Measurements from ENCODE around the gene CCND1. TPM values are rescaled to one million over a fixed set of nuclear protein-coding genes. Genes with fewer than 3 reads are reported as not detected.

Gene CCND1
- total and polyA plus RNA-seq, 10 of the 15 experiments (the other 5 are each of a cell fraction or from before 2014, with no cell fraction given), result 0.09 to 6.6 (median 0.59) TPM; not detected in 2

DNA sequence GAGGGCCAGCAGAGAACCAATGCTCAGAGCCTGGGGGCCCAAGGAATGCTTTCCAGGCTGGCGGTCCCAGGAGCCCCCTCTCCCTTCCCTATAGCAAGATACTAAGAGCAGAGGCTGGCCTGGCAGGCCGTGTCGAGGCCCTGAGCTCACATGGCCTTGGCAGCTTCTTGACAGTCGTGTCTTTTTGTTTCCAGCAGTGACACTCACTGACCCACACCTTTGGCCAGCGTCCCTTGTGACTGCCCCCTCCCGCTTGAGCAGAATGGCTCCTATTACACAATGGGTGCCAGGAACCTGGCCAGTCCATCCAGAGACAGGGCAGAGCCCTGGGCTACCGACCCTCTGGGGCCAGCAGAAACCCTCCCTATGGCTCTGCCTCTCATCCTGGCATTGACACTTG is 6.4 kb upstream of the CCND1 start:
- intact Hi-C loops (cut with micrococcal nuclease; ENCODE audit: unreplicated experiment), result no loop called here
- Histone ChIP-seq H3K9ac (ENCODE audit: control insufficient read depth, insufficient read depth, low read length) (no peak overlapping the region), H2AFZ (ENCODE audit: control insufficient read depth, low read depth, low read length) (no peak overlapping the region), H4K20me1 (ENCODE audit: control insufficient read depth, insufficient read depth) (no peaks in the 10 kb centered on the region), H3K79me2 (ENCODE audit: control insufficient read depth, insufficient read depth, low read length) (no peaks in the 10 kb centered on the region), H3K9me3 (replicated peaks; ENCODE audit: control insufficient read depth, insufficient read depth, low read length) (no peaks in the 10 kb centered on the region; the same call in 2 of the 3 replicates), H3K36me3 (ENCODE audit: control insufficient read depth in 2 of 2, insufficient read depth in 2 of 2, low read length in 1 of 2) (no peaks in the 10 kb centered on the region; a peak in 1 of 4 replicates), H3K4me3 (no peak overlapping the region), H3K4me1 (ENCODE audit: control insufficient read depth, insufficient read depth, low read length) (peaks cover 15% of the 10 kb centered on the region), H3K4me2 (ENCODE audit: control insufficient read depth, insufficient read depth) (no peak overlapping the region), H3K27ac (ENCODE audit: control insufficient read depth, insufficient read depth) (no peak overlapping the region), H3K27me3 (replicated peaks in 1 of 2; ENCODE audit: control insufficient read depth in 2 of 2, insufficient read depth in 2 of 2, low read length in 1 of 2) (peaks cover 15 to 25% of the 10 kb centered on the region in 2 experiments)
- TF ChIP-seq TCF3 (IDR thresholded peaks at IDR 0.05; ENCODE audit: borderline replicate concordance, insufficient read depth, low read depth, low read length) (no peak), GATAD2B (conservative IDR thresholded peaks at IDR 0.05; ENCODE audit: low read depth) (no peak), EP300 (IDR thresholded peaks at IDR 0.05; ENCODE audit: borderline replicate concordance in 1 of 2, control insufficient read depth in 1 of 2, low read depth in 2 of 2, low read length in 2 of 2) (no peak), ZNF622 (IDR thresholded peaks at IDR 0.05) (no peak), CBX5 (IDR thresholded peaks at IDR 0.05; ENCODE audit: low read depth) (no peak), KDM1A (IDR thresholded peaks at IDR 0.05; ENCODE audit: borderline replicate concordance) (no peak), ASH2L (IDR thresholded peaks at IDR 0.05; ENCODE audit: borderline replicate concordance, low read depth) (no peak), STAT1 (conservative IDR thresholded peaks at IDR 0.05) (no peak), POLR2A (IDR thresholded peaks at IDR 0.05; ENCODE audit: low read depth, low read length) (no peak), PML (IDR thresholded peaks at IDR 0.05; ENCODE audit: low read length) (no peak), IKZF2 (IDR thresholded peaks at IDR 0.05) (no peak), NR2C1 (IDR thresholded peaks at IDR 0.05) (no peak)
- TF ChIP-seq, protein P1, sequence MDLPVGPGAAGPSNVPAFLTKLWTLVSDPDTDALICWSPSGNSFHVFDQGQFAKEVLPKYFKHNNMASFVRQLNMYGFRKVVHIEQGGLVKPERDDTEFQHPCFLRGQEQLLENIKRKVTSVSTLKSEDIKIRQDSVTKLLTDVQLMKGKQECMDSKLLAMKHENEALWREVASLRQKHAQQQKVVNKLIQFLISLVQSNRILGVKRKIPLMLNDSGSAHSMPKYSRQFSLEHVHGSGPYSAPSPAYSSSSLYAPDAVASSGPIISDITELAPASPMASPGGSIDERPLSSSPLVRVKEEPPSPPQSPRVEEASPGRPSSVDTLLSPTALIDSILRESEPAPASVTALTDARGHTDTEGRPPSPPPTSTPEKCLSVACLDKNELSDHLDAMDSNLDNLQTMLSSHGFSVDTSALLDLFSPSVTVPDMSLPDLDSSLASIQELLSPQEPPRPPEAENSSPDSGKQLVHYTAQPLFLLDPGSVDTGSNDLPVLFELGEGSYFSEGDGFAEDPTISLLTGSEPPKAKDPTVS (IDR thresholded peaks at IDR 0.05; ENCODE audit: low read depth, low read length), result no peak
- TF ChIP-seq, protein P2, sequence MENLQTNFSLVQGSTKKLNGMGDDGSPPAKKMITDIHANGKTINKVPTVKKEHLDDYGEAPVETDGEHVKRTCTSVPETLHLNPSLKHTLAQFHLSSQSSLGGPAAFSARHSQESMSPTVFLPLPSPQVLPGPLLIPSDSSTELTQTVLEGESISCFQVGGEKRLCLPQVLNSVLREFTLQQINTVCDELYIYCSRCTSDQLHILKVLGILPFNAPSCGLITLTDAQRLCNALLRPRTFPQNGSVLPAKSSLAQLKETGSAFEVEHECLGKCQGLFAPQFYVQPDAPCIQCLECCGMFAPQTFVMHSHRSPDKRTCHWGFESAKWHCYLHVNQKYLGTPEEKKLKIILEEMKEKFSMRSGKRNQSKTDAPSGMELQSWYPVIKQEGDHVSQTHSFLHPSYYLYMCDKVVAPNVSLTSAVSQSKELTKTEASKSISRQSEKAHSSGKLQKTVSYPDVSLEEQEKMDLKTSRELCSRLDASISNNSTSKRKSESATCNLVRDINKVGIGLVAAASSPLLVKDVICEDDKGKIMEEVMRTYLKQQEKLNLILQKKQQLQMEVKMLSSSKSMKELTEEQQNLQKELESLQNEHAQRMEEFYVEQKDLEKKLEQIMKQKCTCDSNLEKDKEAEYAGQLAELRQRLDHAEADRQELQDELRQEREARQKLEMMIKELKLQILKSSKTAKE (IDR thresholded peaks at IDR 0.05; ENCODE audit: low read depth, poor library complexity, severe bottlenecking), result no peak
- in situ Hi-C loops (cut with MboI), result no loop called here
- DNase-seq (ENCODE audit: low read depth, low spot score) (no peak), ATAC-seq (no peak), FAIRE-seq (no peak)
- ChIA-PET POLR2A (no interaction called here), RAD21 (ENCODE audit: unreplicated experiment) (interaction anchor here (0.7 to 1.6 kb wide), 2 partner anchors 335 to 341 kb away, joined by 3 to 5 read pairs; no protein-coding TSS in a partner anchor), CTCF (no interaction called here), SMC1A (ENCODE audit: uncharacterized antibody, unreplicated experiment) (interaction anchor here (1.0 kb wide), 1 partner anchor 36 kb away, joined by 3 read pairs; no protein-coding TSS in a partner anchor)
- 23% methylated on average over 7 of the region's 7 CpGs for WGBS (ENCODE audit: insufficient coverage, insufficient replicate concordance, low lambda C conversion rate, missing lambda C conversion rate)
- no TSS peak for BruUV-seq (replicated peaks)
